HepG2 (cell line): ENCODE measurements around the gene WDR6. TPM values are rescaled to one million over a fixed set of nuclear protein-coding genes. Genes with fewer than 3 reads are reported as not detected.

Experiments used
- GLI4 ChIP-seq: sonication (generic); formaldehyde crosslinking; IDR thresholded peaks from 2 replicates; pipeline ENCODE4 v1.5.1; 2020; ENCODE audit warnings: missing genetic modification reagents, mild to moderate bottlenecking, moderate library complexity, borderline replicate concordance
- KDM2A ChIP-seq: sonication (generic); formaldehyde crosslinking; IDR thresholded peaks from 2 replicates; pipeline ENCODE4 v1.4.0; 2020; ENCODE audit warnings: low read depth, missing genetic modification reagents, borderline replicate concordance
- KLF16 ChIP-seq, 2 experiments: sonication (generic) in 1 of 2; formaldehyde crosslinking in 1 of 2; IDR thresholded peaks; 2 replicates each; pipeline versions ENCODE4 v1.6.1 to v1.8.0; 2016 to 2023; ENCODE audit warnings: missing genetic modification reagents in 2 of 2, missing compliant biosample characterization in 1 of 2
- NFATC3 ChIP-seq: sonication (generic); formaldehyde crosslinking; IDR thresholded peaks from 2 replicates; pipeline ENCODE4 v1.5.1; 2020; ENCODE audit warnings: mild to moderate bottlenecking, missing genetic modification reagents
- RARA ChIP-seq: IDR thresholded peaks from 2 replicates; pipeline ENCODE4 v1.6.1; 2016; ENCODE audit warnings: missing genetic modification reagents, missing compliant biosample characterization
- RBM39 ChIP-seq: fragments of 200-400 bp; formaldehyde crosslinking; IDR thresholded peaks from one replicate; pipeline ENCODE4 v1.6.1; 2018; ENCODE audit warnings: antibody characterized with exemption, mild to moderate bottlenecking, low read depth, low read length; ENCODE audit not compliant: poor library complexity, severe bottlenecking
- SOX6 ChIP-seq, 2 experiments: fragments of 450-650 bp in 1 of 2; sonication (generic) in 1 of 2; formaldehyde crosslinking in 1 of 2; IDR thresholded peaks; 2 replicates each; pipeline versions ENCODE4 v1.4.0 to v1.6.1; 2017 to 2020; ENCODE audit warnings: antibody characterized with exemption in 1 of 2, mild to moderate bottlenecking in 1 of 2, missing genetic modification reagents in 1 of 2
- ZNF761 ChIP-seq: sonication (generic); formaldehyde crosslinking; conservative IDR thresholded peaks from 2 replicates; pipeline ENCODE4 v1.4.0; 2020; ENCODE audit warnings: mild to moderate bottlenecking, missing genetic modification reagents
- ZNF766 ChIP-seq: sonication (generic); formaldehyde crosslinking; IDR thresholded peaks from 2 replicates; pipeline ENCODE4 v1.5.0; 2020; ENCODE audit warnings: missing genetic modification reagents, borderline replicate concordance
- polyA plus RNA-seq, 8 experiments: library from polyadenylated mRNA; depleted of rRNA in 3 of 8; stranded (reverse) in 7 of 8; unstranded in 1 of 8; fragments of >200 nt; fragmentation: Illumina TruSeq in 4 of 8; extraction: Trizol in 4 of 8; gene quantifications; 2 replicates each; pipeline versions ENCODE4 v1.2.1 to v1.2.3, GENCODE V29; 2011 to 2016; ENCODE audit warnings: low read depth in 4 of 8, missing spikeins in 1 of 8, mixed read lengths in 1 of 8; ENCODE audit not compliant: insufficient read depth in 1 of 8
- total RNA-seq, 5 experiments: library from RNA; depleted of rRNA; stranded (reverse); fragments of >200 nt; fragmentation: Illumina TruSeq; extraction: Trizol; gene quantifications; 2 replicates each; pipeline ENCODE4 v1.2.3, GENCODE V29; 2016; ENCODE audit warnings: low read depth in 1 of 5
- TF ChIP-seq, protein P1 (sequence below): IDR thresholded peaks from 2 replicates; pipeline ENCODE4 v1.6.1; 2016; ENCODE audit warnings: mild to moderate bottlenecking, missing biosample characterization, missing genetic modification reagents
- TF ChIP-seq, protein P2 (sequence below): sonication (generic); formaldehyde crosslinking; IDR thresholded peaks from 2 replicates; pipeline ENCODE4 v1.4.0; 2020; ENCODE audit warnings: mild to moderate bottlenecking, missing genetic modification reagents
- TF ChIP-seq, protein P3 (sequence below): IDR thresholded peaks from 2 replicates; pipeline ENCODE4 v1.6.1; 2016
- TF ChIP-seq, protein P4 (sequence below): conservative IDR thresholded peaks from 2 replicates; pipeline ENCODE4 v1.6.1; 2018; ENCODE audit warnings: missing genetic modification reagents
- TF ChIP-seq, protein P5 (sequence below): IDR thresholded peaks from 2 replicates; pipeline ENCODE4 v1.6.1; 2016; ENCODE audit warnings: missing compliant biosample characterization, missing genetic modification reagents, borderline replicate concordance
- TF ChIP-seq, protein P6 (sequence below): sonication (generic); formaldehyde crosslinking; IDR thresholded peaks from 2 replicates; pipeline ENCODE4 v1.5.1; 2020; ENCODE audit warnings: mild to moderate bottlenecking, missing genetic modification reagents
- TF ChIP-seq, protein P7 (sequence below): sonication (generic); formaldehyde crosslinking; conservative IDR thresholded peaks from 2 replicates; pipeline ENCODE4 v1.8.0; 2022; ENCODE audit warnings: missing genetic modification reagents

Gene WDR6
- total and polyA plus RNA-seq, 2 of the 13 experiments (the other 11 are each of a cell fraction or from before 2014, with no cell fraction given) = 73.4 to 139 TPM

DNA sequence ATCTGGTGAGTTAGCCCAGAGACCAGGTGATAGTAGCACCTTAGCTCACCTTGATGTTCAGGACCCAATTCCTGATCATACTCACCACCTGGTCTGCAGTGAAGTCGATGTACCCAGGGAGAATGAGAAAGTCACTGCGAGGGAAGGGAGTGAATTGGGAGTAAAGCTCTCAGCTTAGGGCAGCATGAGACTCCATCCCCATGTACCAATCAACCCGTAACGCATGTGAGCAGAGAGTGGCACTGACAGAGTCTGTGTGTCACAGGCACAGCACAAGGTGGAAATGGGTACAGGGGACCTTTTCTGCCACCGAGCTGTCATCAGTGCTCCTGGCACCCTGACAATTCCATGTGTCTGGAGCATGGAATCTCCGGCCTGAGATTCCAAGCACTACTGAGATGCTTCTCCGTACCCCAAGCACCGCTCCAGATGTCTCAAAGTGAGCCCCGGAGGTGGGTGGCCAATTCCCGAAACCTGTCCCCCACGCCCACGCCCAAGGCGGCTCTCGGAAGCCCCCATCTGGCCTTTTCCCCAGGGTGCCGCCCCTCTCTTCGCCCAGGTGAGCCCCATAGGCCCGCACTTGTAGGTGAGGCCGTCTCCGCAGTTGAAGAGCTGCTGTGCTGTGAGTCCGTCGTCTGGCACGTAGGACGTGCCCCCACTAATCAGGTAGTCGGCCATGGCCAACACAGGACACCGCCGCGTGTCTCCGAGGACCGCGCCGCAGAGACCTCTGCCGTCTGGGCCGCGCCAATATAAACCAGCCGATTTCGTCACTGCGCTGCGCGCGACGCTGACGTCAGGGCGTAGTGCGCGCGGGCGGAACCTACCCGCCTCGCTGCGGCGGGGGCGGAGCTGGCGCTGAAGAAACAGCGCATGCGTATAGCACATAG is 21.7 kb downstream of the WDR6 start, which contains the start of gene IMPDH2 (continued):
- TF ChIP-seq, protein P1, sequence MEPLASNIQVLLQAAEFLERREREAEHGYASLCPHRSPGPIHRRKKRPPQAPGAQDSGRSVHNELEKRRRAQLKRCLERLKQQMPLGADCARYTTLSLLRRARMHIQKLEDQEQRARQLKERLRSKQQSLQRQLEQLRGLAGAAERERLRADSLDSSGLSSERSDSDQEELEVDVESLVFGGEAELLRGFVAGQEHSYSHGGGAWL (CRISPR knock-in tag) = peak; percentile 90; the same call in 1 of the 2 replicates
- TF ChIP-seq, protein P2, sequence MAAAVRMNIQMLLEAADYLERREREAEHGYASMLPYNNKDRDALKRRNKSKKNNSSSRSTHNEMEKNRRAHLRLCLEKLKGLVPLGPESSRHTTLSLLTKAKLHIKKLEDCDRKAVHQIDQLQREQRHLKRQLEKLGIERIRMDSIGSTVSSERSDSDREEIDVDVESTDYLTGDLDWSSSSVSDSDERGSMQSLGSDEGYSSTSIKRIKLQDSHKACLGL (CRISPR knock-in tag) = peak; percentile 91
- TF ChIP-seq, protein P3, sequence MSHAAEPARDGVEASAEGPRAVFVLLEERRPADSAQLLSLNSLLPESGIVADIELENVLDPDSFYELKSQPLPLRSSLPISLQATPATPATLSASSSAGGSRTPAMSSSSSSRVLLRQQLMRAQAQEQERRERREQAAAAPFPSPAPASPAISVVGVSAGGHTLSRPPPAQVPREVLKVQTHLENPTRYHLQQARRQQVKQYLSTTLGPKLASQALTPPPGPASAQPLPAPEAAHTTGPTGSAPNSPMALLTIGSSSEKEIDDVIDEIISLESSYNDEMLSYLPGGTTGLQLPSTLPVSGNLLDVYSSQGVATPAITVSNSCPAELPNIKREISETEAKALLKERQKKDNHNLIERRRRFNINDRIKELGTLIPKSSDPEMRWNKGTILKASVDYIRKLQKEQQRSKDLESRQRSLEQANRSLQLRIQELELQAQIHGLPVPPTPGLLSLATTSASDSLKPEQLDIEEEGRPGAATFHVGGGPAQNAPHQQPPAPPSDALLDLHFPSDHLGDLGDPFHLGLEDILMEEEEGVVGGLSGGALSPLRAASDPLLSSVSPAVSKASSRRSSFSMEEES (CRISPR knock-in tag) = peak; percentile 62
- TF ChIP-seq, protein P4, sequence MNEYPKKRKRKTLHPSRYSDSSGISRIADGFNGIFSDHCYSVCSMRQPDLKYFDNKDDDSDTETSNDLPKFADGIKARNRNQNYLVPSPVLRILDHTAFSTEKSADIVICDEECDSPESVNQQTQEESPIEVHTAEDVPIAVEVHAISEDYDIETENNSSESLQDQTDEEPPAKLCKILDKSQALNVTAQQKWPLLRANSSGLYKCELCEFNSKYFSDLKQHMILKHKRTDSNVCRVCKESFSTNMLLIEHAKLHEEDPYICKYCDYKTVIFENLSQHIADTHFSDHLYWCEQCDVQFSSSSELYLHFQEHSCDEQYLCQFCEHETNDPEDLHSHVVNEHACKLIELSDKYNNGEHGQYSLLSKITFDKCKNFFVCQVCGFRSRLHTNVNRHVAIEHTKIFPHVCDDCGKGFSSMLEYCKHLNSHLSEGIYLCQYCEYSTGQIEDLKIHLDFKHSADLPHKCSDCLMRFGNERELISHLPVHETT = peak; percentile 68
- TF ChIP-seq SOX6 (IDR thresholded peaks at IDR 0.05) = no peak
- peak; percentile 71 for TF ChIP-seq SOX6 (CRISPR knock-in tag; IDR thresholded peaks at IDR 0.05)
- TF ChIP-seq RBM39 = peak; percentile 97
- peak; percentile 83; the same call in 1 of the 2 replicates for TF ChIP-seq NFATC3 (CRISPR knock-in tag)
- peak; percentile 100 for TF ChIP-seq KDM2A (CRISPR knock-in tag)
- TF ChIP-seq, protein P5, sequence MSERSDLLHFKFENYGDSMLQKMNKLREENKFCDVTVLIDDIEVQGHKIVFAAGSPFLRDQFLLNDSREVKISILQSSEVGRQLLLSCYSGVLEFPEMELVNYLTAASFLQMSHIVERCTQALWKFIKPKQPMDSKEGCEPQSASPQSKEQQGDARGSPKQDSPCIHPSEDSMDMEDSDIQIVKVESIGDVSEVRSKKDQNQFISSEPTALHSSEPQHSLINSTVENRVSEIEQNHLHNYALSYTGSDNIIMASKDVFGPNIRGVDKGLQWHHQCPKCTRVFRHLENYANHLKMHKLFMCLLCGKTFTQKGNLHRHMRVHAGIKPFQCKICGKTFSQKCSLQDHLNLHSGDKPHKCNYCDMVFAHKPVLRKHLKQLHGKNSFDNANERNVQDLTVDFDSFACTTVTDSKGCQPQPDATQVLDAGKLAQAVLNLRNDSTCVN (CRISPR knock-in tag) = peak; percentile 89
- TF ChIP-seq, protein P6, sequence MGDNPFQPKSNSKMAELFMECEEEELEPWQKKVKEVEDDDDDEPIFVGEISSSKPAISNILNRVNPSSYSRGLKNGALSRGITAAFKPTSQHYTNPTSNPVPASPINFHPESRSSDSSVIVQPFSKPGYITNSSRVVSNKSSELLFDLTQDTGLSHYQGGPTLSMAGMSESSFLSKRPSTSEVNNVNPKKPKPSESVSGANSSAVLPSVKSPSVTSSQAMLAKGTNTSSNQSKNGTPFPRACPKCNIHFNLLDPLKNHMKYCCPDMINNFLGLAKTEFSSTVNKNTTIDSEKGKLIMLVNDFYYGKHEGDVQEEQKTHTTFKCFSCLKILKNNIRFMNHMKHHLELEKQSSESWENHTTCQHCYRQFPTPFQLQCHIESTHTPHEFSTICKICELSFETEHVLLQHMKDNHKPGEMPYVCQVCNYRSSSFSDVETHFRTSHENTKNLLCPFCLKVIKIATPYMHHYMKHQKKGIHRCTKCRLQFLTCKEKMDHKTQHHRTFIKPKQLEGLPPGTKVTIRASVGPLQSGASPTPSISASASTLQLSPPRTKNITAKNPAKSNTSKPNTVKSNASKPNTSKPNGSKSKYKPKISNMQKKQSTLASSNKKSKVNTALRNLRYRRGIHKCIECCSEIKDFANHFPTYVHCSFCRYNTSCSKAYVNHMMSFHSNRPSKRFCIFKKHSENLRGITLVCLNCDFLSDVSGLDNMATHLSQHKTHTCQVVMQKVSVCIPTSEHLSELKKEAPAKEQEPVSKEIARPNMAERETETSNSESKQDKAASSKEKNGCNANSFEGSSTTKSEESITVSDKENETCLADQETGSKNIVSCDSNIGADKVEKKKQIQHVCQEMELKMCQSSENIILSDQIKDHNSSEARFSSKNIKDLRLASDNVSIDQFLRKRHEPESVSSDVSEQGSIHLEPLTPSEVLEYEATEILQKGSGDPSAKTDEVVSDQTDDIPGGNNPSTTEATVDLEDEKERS (CRISPR knock-in tag) = peak; percentile 78; the same call in 1 of the 2 replicates
- peak; percentile 64; the same call in 1 of the 2 replicates for TF ChIP-seq GLI4 (CRISPR knock-in tag)
- peak; percentile 93; the same call in 1 of the 2 replicates for TF ChIP-seq ZNF761 (CRISPR knock-in tag)
- TF ChIP-seq KLF16 (CRISPR knock-in tag; IDR thresholded peaks at IDR 0.05) = peak in 1 of 2 experiments; percentile 93; a peak in 2 of 4 replicates
- peak; percentile 40; the same call in 1 of the 2 replicates for TF ChIP-seq RARA (CRISPR knock-in tag)
- TF ChIP-seq ZNF766 (CRISPR knock-in tag) = peak; percentile 81; the same call in 1 of the 2 replicates
- TF ChIP-seq, protein P7, sequence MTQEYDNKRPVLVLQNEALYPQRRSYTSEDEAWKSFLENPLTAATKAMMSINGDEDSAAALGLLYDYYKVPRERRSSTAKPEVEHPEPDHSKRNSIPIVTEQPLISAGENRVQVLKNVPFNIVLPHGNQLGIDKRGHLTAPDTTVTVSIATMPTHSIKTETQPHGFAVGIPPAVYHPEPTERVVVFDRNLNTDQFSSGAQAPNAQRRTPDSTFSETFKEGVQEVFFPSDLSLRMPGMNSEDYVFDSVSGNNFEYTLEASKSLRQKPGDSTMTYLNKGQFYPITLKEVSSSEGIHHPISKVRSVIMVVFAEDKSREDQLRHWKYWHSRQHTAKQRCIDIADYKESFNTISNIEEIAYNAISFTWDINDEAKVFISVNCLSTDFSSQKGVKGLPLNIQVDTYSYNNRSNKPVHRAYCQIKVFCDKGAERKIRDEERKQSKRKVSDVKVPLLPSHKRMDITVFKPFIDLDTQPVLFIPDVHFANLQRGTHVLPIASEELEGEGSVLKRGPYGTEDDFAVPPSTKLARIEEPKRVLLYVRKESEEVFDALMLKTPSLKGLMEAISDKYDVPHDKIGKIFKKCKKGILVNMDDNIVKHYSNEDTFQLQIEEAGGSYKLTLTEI (CRISPR knock-in tag) = no peak
